ENCODE data around the gene RTEL1. TPM values are rescaled to one million over a fixed set of nuclear protein-coding genes. Genes with fewer than 3 reads are reported as not detected.
A peak's percentile ranks its signal among the peaks of the same experiment; 100 is the strongest.

The RTEL1 gene
- total RNA-seq, 1 experiment from 2014 or later: 58.0 TPM

- DNase-seq (ENCODE audit: low read depth, low spot score): no peak
- peaks cover 24 to 34% of the 10 kb centered on the region in 2 experiments for H3K4me1 ChIP-seq (ENCODE audit: control insufficient read depth in 1 of 2, insufficient read depth in 2 of 2, low read length in 2 of 2)
- no peak overlapping the region for H3K4me3 ChIP-seq (replicated peaks in 1 of 2; ENCODE audit: low read depth in 1 of 2, low read length in 2 of 2)
- H2AFZ ChIP-seq (ENCODE audit: low read depth, low read length, poor library complexity, severe bottlenecking): no peak overlapping the region
- intact Hi-C loops (cut with micrococcal nuclease): no loop called here
- no peaks in the 10 kb centered on the region for H3K27me3 ChIP-seq (ENCODE audit: insufficient read depth, low read length)
- H3K9ac ChIP-seq (ENCODE audit: low read length): no peak overlapping the region
- no peaks in the 10 kb centered on the region for H3K9me2 ChIP-seq (ENCODE audit: insufficient read depth)
- H3K79me2 ChIP-seq (ENCODE audit: insufficient read depth, low read length): peaks cover 11% of the 10 kb centered on the region
- no peak for TF ChIP-seq CBX3 (IDR thresholded peaks at IDR 0.05; ENCODE audit: low read depth)
- no peak for ATAC-seq
- no peak overlapping the region for H3K4me2 ChIP-seq (ENCODE audit: low read length)
- ChIA-PET CTCF (no interaction called here), RAD21 (ENCODE audit: low non-redundant PET in 1 of 2, low total read pairs in 2 of 2, uncharacterized antibody in 2 of 2, unreplicated experiment in 2 of 2) (no interaction called here), POLR2A (no interaction called here)
- no peaks in the 10 kb centered on the region for H4K20me1 ChIP-seq (ENCODE audit: insufficient read depth)
- no peak overlapping the region; the same call in 1 of the 2 replicates for H3K27ac ChIP-seq (ENCODE audit: low read depth, low read length)
- no peaks in the 10 kb centered on the region for H3K9me3 ChIP-seq (ENCODE audit: control insufficient read depth in 1 of 2, insufficient read depth in 1 of 2, low read depth in 1 of 2, low read length in 2 of 2)
- BruUV-seq (replicated peaks): no TSS peak
- H3K36me3 ChIP-seq (ENCODE audit: control insufficient read depth in 1 of 2, insufficient read depth in 2 of 2, low read length in 2 of 2): peaks cover 4 to 6% of the 10 kb centered on the region in 2 experiments; a peak in 3 of 4 replicates
Measured at GRCh38 chr20:63678667-63679465, 20.8 kb downstream of the RTEL1 start.

- DNase-seq (ENCODE audit: low read depth, low spot score) (no peak), ATAC-seq (no peak)
- Histone ChIP-seq H3K4me1 (ENCODE audit: control insufficient read depth in 1 of 2, insufficient read depth in 2 of 2, low read length in 2 of 2) (peaks cover 33 to 44% of the 10 kb centered on the region in 2 experiments), H2AFZ (ENCODE audit: low read depth, low read length, poor library complexity, severe bottlenecking) (no peak overlapping the region), H3K79me2 (ENCODE audit: insufficient read depth, low read length) (peaks cover 18% of the 10 kb centered on the region), H3K9ac (ENCODE audit: low read length) (no peak overlapping the region), H4K20me1 (ENCODE audit: insufficient read depth) (no peaks in the 10 kb centered on the region), H3K4me2 (ENCODE audit: low read length) (no peak overlapping the region), H3K4me3 (replicated peaks in 1 of 2; ENCODE audit: low read depth in 1 of 2, low read length in 2 of 2) (no peak overlapping the region), H3K36me3 (ENCODE audit: control insufficient read depth in 1 of 2, insufficient read depth in 2 of 2, low read length in 2 of 2) (peaks cover 4% of the 10 kb centered on the region in 2 experiments; a peak in 3 of 4 replicates), H3K9me2 (ENCODE audit: insufficient read depth) (no peaks in the 10 kb centered on the region), H3K27me3 (ENCODE audit: insufficient read depth, low read length) (no peaks in the 10 kb centered on the region), H3K27ac (ENCODE audit: low read depth, low read length) (peak overlapping the region; percentile 100; the same call in 1 of the 2 replicates), H3K9me3 (ENCODE audit: control insufficient read depth in 1 of 2, insufficient read depth in 1 of 2, low read depth in 1 of 2, low read length in 2 of 2) (no peaks in the 10 kb centered on the region)
- ChIA-PET CTCF (no interaction called here), RAD21 (ENCODE audit: low non-redundant PET in 1 of 2, low total read pairs in 2 of 2, uncharacterized antibody in 2 of 2, unreplicated experiment in 2 of 2) (no interaction called here), POLR2A (no interaction called here)
- BruUV-seq (replicated peaks): no TSS peak
- intact Hi-C loops (cut with micrococcal nuclease): loop anchor here (5.0 kb wide), 1 partner anchor 143 kb away; the partner anchor contains the start of gene PTK6
- TF ChIP-seq POLR2A (IDR thresholded peaks at IDR 0.05; ENCODE audit: borderline replicate concordance, extremely low read depth, insufficient read depth, insufficient read length) (no peak), POLR2AphosphoS5 (IDR thresholded peaks at IDR 0.05; ENCODE audit: low read depth, low read length) (no peak), ZNF274 (IDR thresholded peaks at IDR 0.05; ENCODE audit: low read depth, low read length) (no peak), RAD21 (IDR thresholded peaks at IDR 0.05; ENCODE audit: low read depth) (no peak), SIN3A (IDR thresholded peaks at IDR 0.05; ENCODE audit: low read depth) (no peak), CEBPB (IDR thresholded peaks at IDR 0.05; ENCODE audit: low read depth) (no peak), ELF1 (IDR thresholded peaks at IDR 0.05; ENCODE audit: borderline replicate concordance, low read depth) (no peak), EZH2phosphoT487 (IDR thresholded peaks at IDR 0.05; ENCODE audit: borderline replicate concordance) (no peak), ZBTB33 (IDR thresholded peaks at IDR 0.05; ENCODE audit: extremely low read depth, insufficient replicate concordance, low read length) (no peak)
- TF ChIP-seq, protein P1, sequence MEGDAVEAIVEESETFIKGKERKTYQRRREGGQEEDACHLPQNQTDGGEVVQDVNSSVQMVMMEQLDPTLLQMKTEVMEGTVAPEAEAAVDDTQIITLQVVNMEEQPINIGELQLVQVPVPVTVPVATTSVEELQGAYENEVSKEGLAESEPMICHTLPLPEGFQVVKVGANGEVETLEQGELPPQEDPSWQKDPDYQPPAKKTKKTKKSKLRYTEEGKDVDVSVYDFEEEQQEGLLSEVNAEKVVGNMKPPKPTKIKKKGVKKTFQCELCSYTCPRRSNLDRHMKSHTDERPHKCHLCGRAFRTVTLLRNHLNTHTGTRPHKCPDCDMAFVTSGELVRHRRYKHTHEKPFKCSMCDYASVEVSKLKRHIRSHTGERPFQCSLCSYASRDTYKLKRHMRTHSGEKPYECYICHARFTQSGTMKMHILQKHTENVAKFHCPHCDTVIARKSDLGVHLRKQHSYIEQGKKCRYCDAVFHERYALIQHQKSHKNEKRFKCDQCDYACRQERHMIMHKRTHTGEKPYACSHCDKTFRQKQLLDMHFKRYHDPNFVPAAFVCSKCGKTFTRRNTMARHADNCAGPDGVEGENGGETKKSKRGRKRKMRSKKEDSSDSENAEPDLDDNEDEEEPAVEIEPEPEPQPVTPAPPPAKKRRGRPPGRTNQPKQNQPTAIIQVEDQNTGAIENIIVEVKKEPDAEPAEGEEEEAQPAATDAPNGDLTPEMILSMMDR (IDR thresholded peaks at IDR 0.05 in 2 of 3, conservative IDR thresholded peaks at IDR 0.05 in 1 of 3; ENCODE audit: borderline replicate concordance in 1 of 3, insufficient read depth in 1 of 3, low read depth in 2 of 3, low read length in 2 of 3): no peak
- TF ChIP-seq, protein P2, sequence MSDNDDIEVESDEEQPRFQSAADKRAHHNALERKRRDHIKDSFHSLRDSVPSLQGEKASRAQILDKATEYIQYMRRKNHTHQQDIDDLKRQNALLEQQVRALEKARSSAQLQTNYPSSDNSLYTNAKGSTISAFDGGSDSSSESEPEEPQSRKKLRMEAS (IDR thresholded peaks at IDR 0.05): no peak
- TF ChIP-seq, protein P3, sequence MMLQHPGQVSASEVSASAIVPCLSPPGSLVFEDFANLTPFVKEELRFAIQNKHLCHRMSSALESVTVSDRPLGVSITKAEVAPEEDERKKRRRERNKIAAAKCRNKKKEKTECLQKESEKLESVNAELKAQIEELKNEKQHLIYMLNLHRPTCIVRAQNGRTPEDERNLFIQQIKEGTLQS (IDR thresholded peaks at IDR 0.05): no peak
Measured at GRCh38 chr20:63679799-63680305, 21.7 kb downstream of the RTEL1 start.

Measured in HCT116 (cell line).